HepG2 (cell line): ENCODE data around the gene WDR91. TPM values are rescaled to one million over a fixed set of nuclear protein-coding genes. Genes with fewer than 3 reads are reported as not detected.

Source experiments
- ATAC-seq: fragments of 200-7000 bp; cut with Tn5 transposase; 3 replicates; pipeline ENCODE4 v1.9.1; 2020; ENCODE audit warnings: mild to moderate bottlenecking, moderate library complexity
- BruUV-seq: library from RNA; stranded (reverse); fragments of 400-500 nt; replicated peaks from 2 replicates; lab custom pipeline; 2021; lab: Mats Ljungman, UMichigan
- CTCF ChIA-PET: fragments of 300-600 bp; formaldehyde crosslinking; extraction: SDS; loops from one replicate; lab custom pipeline; 2021; ENCODE audit warnings: low total read pairs, inconsistent platforms, low intra/inter-chr PET ratio; lab: Yijun Ruan, JAX
- POLR2A ChIA-PET: fragments of 350-600 bp; sonication (Branson Sonifier 250); formaldehyde crosslinking; loops from one replicate; lab custom pipeline; 2020; ENCODE audit warnings: antibody characterized with exemption, inconsistent platforms; lab: Yijun Ruan, JAX
- DNase-seq: peaks from one replicate; pipeline ENCODE4 v3.0.0-alpha.2; 2015; ENCODE audit warnings: low spot score
- FAIRE-seq: peaks from 3 replicates; lab custom pipeline; 2011; peaks lifted over from hg19 to GRCh38; lab: Jason Lieb, UNC
- H2AFZ ChIP-seq: one replicate; pipeline ENCODE4 v1.6.1; 2011; ENCODE audit warnings: low read length, inconsistent platforms
- H3K27ac ChIP-seq: fragments of 300-600 bp; 3 replicates; pipeline ENCODE4 v1.8.0; 2011; ENCODE audit warnings: mixed run types, mild to moderate bottlenecking, mixed read lengths, low read length, inconsistent platforms; ENCODE audit not compliant: insufficient read depth; ENCODE audit errors: extremely low read length
- H3K27me3 ChIP-seq, 2 experiments: fragments of 200-600 bp in 1 of 2; 2 replicates in 1 of 2; 3 replicates in 1 of 2; pipeline versions ENCODE4 v1.6.0 to v1.8.0; 2011; ENCODE audit warnings: low read length in 2 of 2, mild to moderate bottlenecking in 2 of 2, moderate library complexity in 2 of 2, inconsistent platforms in 1 of 2; ENCODE audit not compliant: insufficient read depth in 2 of 2, control insufficient read depth in 1 of 2
- H3K36me3 ChIP-seq, 2 experiments: fragments of 200-600 bp in 1 of 2; replicated peaks in 1 of 2; 2 replicates in 1 of 2; 3 replicates in 1 of 2; pipeline versions ENCODE4 v1.5.1 to v1.8.0; 2011; ENCODE audit warnings: low read length in 2 of 2, inconsistent platforms in 1 of 2; ENCODE audit not compliant: insufficient read depth in 2 of 2, control insufficient read depth in 1 of 2
- H3K4me1 ChIP-seq: 2 replicates; pipeline ENCODE4 v1.5.1; 2012; ENCODE audit warnings: low read length, inconsistent platforms; ENCODE audit not compliant: insufficient read depth
- H3K4me2 ChIP-seq: 2 replicates; pipeline ENCODE4 v1.6.0; 2011; ENCODE audit warnings: low read depth, low read length, inconsistent platforms
- H3K4me3 ChIP-seq, 3 experiments: fragments of 200-600 bp in 1 of 3; sonication (generic), shearing (Covaris generic) in 1 of 3; replicated peaks in 1 of 3; 2 replicates each; pipeline ENCODE4 v1.5.1; 2011 to 2016; ENCODE audit warnings: low read length in 3 of 3, inconsistent platforms in 2 of 3, low read depth in 2 of 3, mild to moderate bottlenecking in 2 of 3, control low read depth in 1 of 3, mixed read lengths in 1 of 3; ENCODE audit not compliant: insufficient read depth in 1 of 3
- H3K79me2 ChIP-seq: one replicate; pipeline ENCODE4 v1.6.1; 2011; ENCODE audit warnings: low read length, inconsistent platforms; ENCODE audit not compliant: insufficient read depth
- H3K9ac ChIP-seq: 2 replicates; pipeline ENCODE4 v1.6.0; 2011; ENCODE audit warnings: mild to moderate bottlenecking, low read depth, low read length, inconsistent platforms; ENCODE audit not compliant: insufficient read depth
- H3K9me3 ChIP-seq: 2 replicates; pipeline ENCODE4 v1.5.1; 2012; ENCODE audit warnings: mild to moderate bottlenecking, low read length
- H4K20me1 ChIP-seq: 2 replicates; pipeline ENCODE4 v1.6.0; 2011; ENCODE audit warnings: inconsistent platforms, mild to moderate bottlenecking, low read length, moderate library complexity; ENCODE audit not compliant: insufficient read depth
- BCL6 ChIP-seq: IDR thresholded peaks from 2 replicates; pipeline ENCODE4 v1.6.1; 2016; ENCODE audit warnings: missing genetic modification reagents, missing compliant biosample characterization
- DNMT1 ChIP-seq: sonication (generic); formaldehyde crosslinking; IDR thresholded peaks from 2 replicates; pipeline ENCODE4 v1.5.1; 2020; ENCODE audit warnings: mild to moderate bottlenecking, missing genetic modification reagents
- FOXA3 ChIP-seq: IDR thresholded peaks from 2 replicates; pipeline ENCODE4 v1.6.1; 2016; ENCODE audit warnings: missing genetic modification reagents, missing compliant biosample characterization
- GABPB1 ChIP-seq: IDR thresholded peaks from 2 replicates; pipeline ENCODE4 v1.6.1; 2016; ENCODE audit warnings: mild to moderate bottlenecking, missing genetic modification reagents, moderate library complexity, missing compliant biosample characterization
- HNF4G ChIP-seq, 2 experiments: sonication (generic) in 1 of 2; formaldehyde crosslinking in 1 of 2; IDR thresholded peaks; 2 replicates each; pipeline versions ENCODE4 v1.4.0 to v1.6.1; 2011 to 2020; ENCODE audit warnings: borderline replicate concordance in 2 of 2, low read depth in 2 of 2, mild to moderate bottlenecking in 2 of 2, low read length in 1 of 2, missing genetic modification reagents in 1 of 2, moderate library complexity in 1 of 2
- ISL2 ChIP-seq: sonication (generic); formaldehyde crosslinking; IDR thresholded peaks from 2 replicates; pipeline ENCODE4 v1.5.0; 2020; ENCODE audit warnings: missing genetic modification reagents
- ISX ChIP-seq: sonication (generic); formaldehyde crosslinking; conservative IDR thresholded peaks from 2 replicates; pipeline ENCODE4 v1.5.0; 2020; ENCODE audit warnings: missing genetic modification reagents
- MIER2 ChIP-seq: IDR thresholded peaks from 2 replicates; pipeline ENCODE4 v1.6.1; 2016; ENCODE audit warnings: missing biosample characterization, missing genetic modification reagents
- NR1H2 ChIP-seq: sonication (generic); formaldehyde crosslinking; IDR thresholded peaks from 2 replicates; pipeline ENCODE4 v1.8.1; 2022; ENCODE audit warnings: low read depth, missing genetic modification reagents, borderline replicate concordance
- PPARG ChIP-seq: conservative IDR thresholded peaks from 2 replicates; pipeline ENCODE4 v1.6.1; 2016; ENCODE audit warnings: missing biosample characterization, missing genetic modification reagents
- TBP ChIP-seq: sonication (generic); formaldehyde crosslinking; IDR thresholded peaks from 2 replicates; pipeline ENCODE4 v1.5.0; 2020; ENCODE audit warnings: missing genetic modification reagents
- THAP11 ChIP-seq: IDR thresholded peaks from 2 replicates; pipeline ENCODE4 v1.6.1; 2016; ENCODE audit warnings: missing biosample characterization, missing genetic modification reagents
- ZFYVE20 ChIP-seq: sonication (generic); formaldehyde crosslinking; IDR thresholded peaks from 2 replicates; pipeline ENCODE4 v1.8.0; 2023; ENCODE audit warnings: low read depth, mild to moderate bottlenecking, moderate library complexity, missing genetic modification reagents, borderline replicate concordance
- ZNF274 ChIP-seq: sonication (generic); formaldehyde crosslinking; IDR thresholded peaks from 2 replicates; pipeline ENCODE4 v1.5.1; 2020; ENCODE audit warnings: mild to moderate bottlenecking, missing genetic modification reagents
- ZSCAN20 ChIP-seq: sonication (generic); formaldehyde crosslinking; IDR thresholded peaks from 2 replicates; pipeline ENCODE4 v1.4.0; 2020; ENCODE audit warnings: missing genetic modification reagents, mild to moderate bottlenecking, borderline replicate concordance
- WGBS: methylation state at CpG from one replicate; pipeline ENCODE4 v1.1.6; 2017; ENCODE audit warnings: low lambda C conversion rate; 5-methylcytosine and 5-hydroxymethylcytosine counted together
- in situ Hi-C: cut with HindIII; loops from 2 replicates; pipeline ENCODE4 v1.10.0; 2017; ENCODE audit warnings: low pct_unique_long_range_greater_than_20kb; ENCODE audit not compliant: extremely low pct_ligation_motif_present
- intact Hi-C: fragments of 100-400 bp; cut with micrococcal nuclease; formaldehyde crosslinking; loops from one replicate; pipeline ENCODE4 v1.10.0; 2022; ENCODE audit not compliant: unreplicated experiment
- polyA plus RNA-seq, 8 experiments: library from polyadenylated mRNA; depleted of rRNA in 3 of 8; stranded (reverse) in 7 of 8; unstranded in 1 of 8; fragments of >200 nt; fragmentation: Illumina TruSeq in 4 of 8; extraction: Trizol in 4 of 8; gene quantifications; 2 replicates each; pipeline versions ENCODE4 v1.2.1 to v1.2.3, GENCODE V29; 2011 to 2016; ENCODE audit warnings: low read depth in 4 of 8, missing spikeins in 1 of 8, mixed read lengths in 1 of 8; ENCODE audit not compliant: insufficient read depth in 1 of 8
- total RNA-seq, 5 experiments: library from RNA; depleted of rRNA; stranded (reverse); fragments of >200 nt; fragmentation: Illumina TruSeq; extraction: Trizol; gene quantifications; 2 replicates each; pipeline ENCODE4 v1.2.3, GENCODE V29; 2016; ENCODE audit warnings: low read depth in 1 of 5
- TF ChIP-seq, protein P1 (sequence below): IDR thresholded peaks from 2 replicates; pipeline ENCODE4 v1.6.1; 2012; ENCODE audit warnings: low read depth, low read length, improper control_type of control experiment
- TF ChIP-seq, protein P2 (sequence below): sonication (generic); formaldehyde crosslinking; IDR thresholded peaks from 2 replicates; pipeline ENCODE4 v1.5.0; 2020; ENCODE audit warnings: mild to moderate bottlenecking, missing genetic modification reagents, borderline replicate concordance
- TF ChIP-seq, protein P3 (sequence below): sonication (generic); IDR thresholded peaks from 2 replicates; pipeline ENCODE4 v1.6.1; 2016; ENCODE audit warnings: low read depth, borderline replicate concordance
- TF ChIP-seq, protein P4 (sequence below): sonication (generic); formaldehyde crosslinking; IDR thresholded peaks from 2 replicates; pipeline ENCODE4 v1.4.0; 2020; ENCODE audit warnings: mild to moderate bottlenecking, missing genetic modification reagents

Gene WDR91
- total and polyA plus RNA-seq, 2 of the 13 experiments (the other 11 are each of a cell fraction or from before 2014, with no cell fraction given), result 11.6 to 12.1 TPM

DNA sequence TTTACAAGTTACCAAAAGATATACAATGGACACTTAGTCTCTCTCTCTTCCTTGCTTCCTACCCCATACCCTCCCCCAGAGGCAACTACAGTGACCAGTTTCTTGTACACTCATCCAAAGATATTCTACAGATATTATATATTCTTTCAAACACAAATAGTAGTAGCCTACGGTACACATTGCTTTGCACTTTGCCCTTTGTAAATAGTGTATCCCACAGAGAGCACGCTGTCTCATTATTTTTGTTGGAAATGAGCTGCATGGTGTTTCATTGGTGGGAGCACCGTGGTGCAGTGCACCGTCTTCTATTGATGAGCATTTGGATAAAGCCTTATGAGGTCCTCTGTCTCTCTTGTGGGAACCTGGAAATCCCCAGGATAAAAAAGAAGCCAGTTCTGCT lies 46.5 kb upstream of the WDR91 start:
- no peaks in the 10 kb centered on the region for H3K79me2 ChIP-seq
- no peak overlapping the region for H3K27ac ChIP-seq
- intact Hi-C loops (no loop called here), in situ Hi-C loops (no loop called here)
- peaks cover 80% of the 10 kb centered on the region for H3K4me1 ChIP-seq
- peak; percentile 72 for ATAC-seq
- H3K27me3 ChIP-seq, result peaks cover 0 to 7% of the 10 kb centered on the region in 2 experiments; a peak in 4 of 5 replicates
- no TSS peak for BruUV-seq
- FAIRE-seq, result peak; percentile 37
- H3K36me3 ChIP-seq, result no peaks in the 10 kb centered on the region; a peak in 1 of 5 replicates
- H3K9ac ChIP-seq, result no peak overlapping the region
- 0% methylated on average over 4 of the region's 4 CpGs for WGBS
- peak; percentile 79 for DNase-seq
- no peaks in the 10 kb centered on the region for H4K20me1 ChIP-seq
- no peak overlapping the region; a peak in 1 of 6 replicates for H3K4me3 ChIP-seq
- CTCF ChIA-PET, result no interaction called here
- no peak overlapping the region for H2AFZ ChIP-seq
- H3K4me2 ChIP-seq, result peak overlapping the region; percentile 40
- H3K9me3 ChIP-seq, result no peaks in the 10 kb centered on the region
- POLR2A ChIA-PET, result interaction anchor here (0.9 kb wide), 1 partner anchor 47 kb away, joined by 3 read pairs; the partner anchor contains the start of gene WDR91
- TF ChIP-seq ZFYVE20 (no peak), PPARG (CRISPR knock-in tag) (0 out of 2 replicates have a peak, but pooled peaks have one; percentile 49), ZNF274 (CRISPR knock-in tag) (no peak), ISX (no peak), BCL6 (CRISPR knock-in tag) (peak; percentile 63), DNMT1 (CRISPR knock-in tag) (no peak), NR1H2 (CRISPR knock-in tag) (no peak), ZSCAN20 (CRISPR knock-in tag) (no peak), TBP (no peak), ISL2 (peak; percentile 38; the same call in 1 of the 2 replicates), HNF4G (IDR thresholded peaks at IDR 0.05; ENCODE audit: borderline replicate concordance, low read depth, low read length) (peak; percentile 60), HNF4G (CRISPR knock-in tag; IDR thresholded peaks at IDR 0.05; ENCODE audit: borderline replicate concordance, low read depth) (no peak), GABPB1 (CRISPR knock-in tag) (no peak), FOXA3 (peak; percentile 90), MIER2 (peak; percentile 57; the same call in 1 of the 2 replicates), THAP11 (CRISPR knock-in tag) (peak; percentile 57; the same call in 1 of the 2 replicates)
- TF ChIP-seq, protein P1, sequence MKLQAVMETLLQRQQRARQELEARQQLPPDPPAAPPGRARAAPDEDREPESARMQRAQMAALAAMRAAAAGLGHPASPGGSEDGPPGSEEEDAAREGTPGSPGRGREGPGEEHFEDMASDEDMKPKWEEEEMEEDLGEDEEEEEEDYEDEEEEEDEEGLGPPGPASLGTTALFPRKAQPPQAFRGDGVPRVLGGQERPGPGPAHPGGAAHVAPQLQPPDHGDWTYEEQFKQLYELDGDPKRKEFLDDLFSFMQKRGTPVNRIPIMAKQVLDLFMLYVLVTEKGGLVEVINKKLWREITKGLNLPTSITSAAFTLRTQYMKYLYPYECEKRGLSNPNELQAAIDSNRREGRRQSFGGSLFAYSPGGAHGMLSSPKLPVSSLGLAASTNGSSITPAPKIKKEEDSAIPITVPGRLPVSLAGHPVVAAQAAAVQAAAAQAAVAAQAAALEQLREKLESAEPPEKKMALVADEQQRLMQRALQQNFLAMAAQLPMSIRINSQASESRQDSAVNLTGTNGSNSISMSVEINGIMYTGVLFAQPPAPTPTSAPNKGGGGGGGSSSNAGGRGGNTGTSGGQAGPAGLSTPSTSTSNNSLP, result peak; percentile 50; the same call in 1 of the 2 replicates
- TF ChIP-seq, protein P2, sequence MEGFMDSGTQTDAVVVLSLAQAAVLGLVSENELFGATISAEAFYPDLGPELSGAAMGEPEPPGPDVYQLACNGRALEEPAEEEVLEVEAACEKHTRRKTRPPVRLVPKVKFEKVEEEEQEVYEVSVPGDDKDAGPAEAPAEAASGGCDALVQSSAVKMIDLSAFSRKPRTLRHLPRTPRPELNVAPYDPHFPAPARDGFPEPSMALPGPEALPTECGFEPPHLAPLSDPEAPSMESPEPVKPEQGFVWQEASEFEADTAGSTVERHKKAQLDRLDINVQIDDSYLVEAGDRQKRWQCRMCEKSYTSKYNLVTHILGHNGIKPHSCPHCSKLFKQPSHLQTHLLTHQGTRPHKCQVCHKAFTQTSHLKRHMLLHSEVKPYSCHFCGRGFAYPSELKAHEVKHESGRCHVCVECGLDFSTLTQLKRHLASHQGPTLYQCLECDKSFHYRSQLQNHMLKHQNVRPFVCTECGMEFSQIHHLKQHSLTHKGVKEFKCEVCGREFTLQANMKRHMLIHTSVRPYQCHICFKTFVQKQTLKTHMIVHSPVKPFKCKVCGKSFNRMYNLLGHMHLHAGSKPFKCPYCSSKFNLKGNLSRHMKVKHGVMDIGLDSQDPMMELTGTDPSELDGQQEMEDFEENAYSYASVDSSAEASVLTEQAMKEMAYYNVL (CRISPR knock-in tag), result 0 out of 2 replicates have a peak, but pooled peaks have one; percentile 28
- TF ChIP-seq, protein P3, sequence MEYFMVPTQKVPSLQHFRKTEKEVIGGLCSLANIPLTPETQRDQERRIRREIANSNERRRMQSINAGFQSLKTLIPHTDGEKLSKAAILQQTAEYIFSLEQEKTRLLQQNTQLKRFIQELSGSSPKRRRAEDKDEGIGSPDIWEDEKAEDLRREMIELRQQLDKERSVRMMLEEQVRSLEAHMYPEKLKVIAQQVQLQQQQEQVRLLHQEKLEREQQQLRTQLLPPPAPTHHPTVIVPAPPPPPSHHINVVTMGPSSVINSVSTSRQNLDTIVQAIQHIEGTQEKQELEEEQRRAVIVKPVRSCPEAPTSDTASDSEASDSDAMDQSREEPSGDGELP, result no peak
- TF ChIP-seq, protein P4, sequence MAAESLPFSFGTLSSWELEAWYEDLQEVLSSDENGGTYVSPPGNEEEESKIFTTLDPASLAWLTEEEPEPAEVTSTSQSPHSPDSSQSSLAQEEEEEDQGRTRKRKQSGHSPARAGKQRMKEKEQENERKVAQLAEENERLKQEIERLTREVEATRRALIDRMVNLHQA, result no peak
